GM19395 (cell line): ENCODE results near the gene NT5DC3.

Source experiments
- ATAC-seq: cut with Tn5 transposase; IDR thresholded peaks from one replicate; pipeline ENCODE4 v1.9.1; 2021; ENCODE audit warnings: mild to moderate bottlenecking, moderate library complexity; ENCODE audit not compliant: unreplicated experiment

The NT5DC3 gene

GRCh38 chr12:103833095-103833775, 7.8 kb downstream of the NT5DC3 start:
- ATAC-seq, result no peak

GRCh38 chr12:103832048-103832997, 8.7 kb downstream of the NT5DC3 start:
- ATAC-seq, result no peak

- no peak for ATAC-seq
Observed at GRCh38 chr12:103830730-103831320, 10.2 kb downstream of the NT5DC3 start.

DNA sequence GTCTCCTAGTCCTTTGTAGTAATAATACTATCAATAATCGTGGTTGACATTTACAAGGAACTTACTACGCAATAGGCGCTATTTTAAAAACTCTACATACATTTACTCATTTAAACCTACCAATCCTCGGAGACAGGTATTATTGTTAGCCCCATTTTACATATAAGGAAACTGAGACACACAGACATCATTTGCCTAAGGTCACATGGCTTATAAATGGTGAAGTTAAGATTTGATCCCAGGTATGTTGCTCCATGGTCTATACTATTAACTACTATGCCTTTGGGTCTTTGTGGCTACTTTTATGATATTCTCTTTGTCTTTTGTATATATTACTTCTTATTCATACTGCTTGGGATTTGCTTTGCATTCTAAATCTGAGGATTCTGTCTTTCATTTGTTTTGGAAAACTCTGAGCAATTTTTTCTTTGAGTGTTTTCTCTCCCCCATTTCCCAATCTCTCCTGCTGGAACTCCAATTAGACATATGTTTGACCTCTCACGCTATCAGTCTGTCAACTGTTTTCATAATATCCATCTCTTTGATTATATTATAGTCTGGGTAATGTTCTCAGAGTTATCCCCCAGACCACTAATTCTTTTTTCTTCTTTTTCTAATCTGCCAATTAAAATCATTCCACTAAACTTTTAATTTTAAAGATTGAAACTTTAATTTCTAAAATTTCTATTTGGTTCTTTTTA, 10.9 kb downstream of the NT5DC3 start:
- ATAC-seq, result no peak

DNA sequence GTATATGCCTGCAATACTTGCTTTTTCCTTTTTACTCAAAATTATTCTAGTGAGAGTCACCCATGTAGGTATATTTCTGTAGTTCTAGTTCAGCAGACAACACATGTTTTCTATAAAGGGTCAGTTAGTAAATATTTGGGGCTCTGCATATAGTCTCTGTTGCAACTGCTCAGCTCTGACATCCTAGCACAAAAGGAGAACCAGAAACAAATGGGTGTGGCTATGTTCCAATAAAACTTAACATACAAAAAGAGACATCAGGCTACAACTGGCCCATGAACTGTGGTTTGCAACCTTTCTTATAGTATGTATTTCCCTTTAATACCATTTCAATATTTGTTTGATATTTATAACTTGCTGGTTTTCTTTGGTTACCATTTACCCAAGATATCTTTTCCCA, 11.9 kb downstream of the NT5DC3 start:
- ATAC-seq, result no peak

GRCh38 chr12:103827911-103828391, 13.1 kb downstream of the NT5DC3 start:
- no peak for ATAC-seq

GRCh38 chr12:103824845-103825244, 16.2 kb downstream of the NT5DC3 start:
- no peak for ATAC-seq

DNA sequence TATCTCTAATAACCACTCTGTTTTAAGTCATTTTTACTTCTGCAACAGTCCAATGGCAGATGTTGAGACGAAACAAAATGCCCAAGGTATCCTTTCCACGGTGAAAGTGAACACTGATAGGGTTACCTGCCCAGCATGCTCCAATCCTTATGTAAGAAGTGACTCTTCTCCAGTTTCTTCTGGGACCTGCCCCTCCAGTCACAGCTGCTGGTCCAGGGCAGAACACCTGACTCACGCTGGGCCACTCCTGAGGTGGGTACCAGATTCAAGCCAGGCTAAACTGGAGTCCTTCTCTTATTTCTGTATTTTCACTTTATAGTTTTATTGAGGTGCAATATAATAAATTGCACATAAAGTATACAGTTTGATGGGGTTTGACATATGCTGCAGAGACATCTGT, 16.7 kb downstream of the NT5DC3 start:
- no peak for ATAC-seq

- ATAC-seq, result no peak
Observed at GRCh38 chr12:103823871-103824270, 17.2 kb downstream of the NT5DC3 start.

- ATAC-seq, result no peak
Observed at GRCh38 chr12:103821773-103822172, 19.3 kb downstream of the NT5DC3 start.

DNA sequence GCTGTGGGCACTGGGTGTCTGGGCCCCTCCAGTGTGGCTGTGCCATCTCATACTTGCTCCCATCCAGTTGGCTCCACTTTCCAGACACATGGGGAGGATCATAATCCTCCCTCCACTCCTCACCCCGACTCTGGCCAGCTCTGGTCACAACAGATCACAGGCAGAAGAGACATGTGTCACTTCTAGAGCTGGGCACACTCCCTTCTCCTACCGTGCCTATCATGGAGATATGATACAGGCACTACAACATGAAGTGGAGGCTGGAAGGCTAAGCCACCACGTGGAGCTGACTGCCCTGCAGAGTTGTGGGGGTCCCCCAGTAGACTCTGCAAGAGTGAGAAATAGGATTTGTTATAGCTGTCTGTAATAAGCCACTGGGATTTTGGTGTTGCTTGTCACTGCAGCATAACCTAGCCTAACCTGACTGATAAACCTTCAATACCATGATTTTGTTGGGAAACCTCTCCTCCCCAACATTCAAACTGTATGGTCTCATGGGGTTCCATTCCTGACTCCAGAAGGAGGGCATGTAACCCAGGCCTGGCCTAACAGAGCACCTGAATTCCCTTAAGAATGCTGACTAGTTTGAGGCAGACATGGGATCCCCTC, 20.0 kb downstream of the NT5DC3 start:
- ATAC-seq, result no peak

GRCh38 chr12:103820361-103820760, 20.7 kb downstream of the NT5DC3 start:
- ATAC-seq, result no peak

DNA sequence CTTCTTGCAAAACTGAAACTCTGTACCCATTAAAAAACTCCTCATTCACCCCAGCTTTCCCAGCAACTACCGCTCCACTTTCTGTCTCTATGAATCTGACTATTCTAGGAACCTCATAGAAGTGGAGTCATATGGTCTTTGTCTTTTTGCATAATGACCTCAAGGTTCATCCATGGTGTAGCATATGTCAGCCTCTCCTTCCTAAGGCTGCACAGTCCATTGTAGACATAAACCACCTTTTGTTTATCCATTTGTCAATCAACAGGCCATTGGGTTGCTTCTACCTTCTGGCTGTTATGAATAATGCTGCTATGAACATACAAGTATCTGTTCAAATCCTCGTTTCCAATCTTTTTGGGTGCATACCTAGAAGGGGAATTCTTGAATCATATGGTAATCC, 21.1 kb downstream of the NT5DC3 start:
- no peak for ATAC-seq

DNA sequence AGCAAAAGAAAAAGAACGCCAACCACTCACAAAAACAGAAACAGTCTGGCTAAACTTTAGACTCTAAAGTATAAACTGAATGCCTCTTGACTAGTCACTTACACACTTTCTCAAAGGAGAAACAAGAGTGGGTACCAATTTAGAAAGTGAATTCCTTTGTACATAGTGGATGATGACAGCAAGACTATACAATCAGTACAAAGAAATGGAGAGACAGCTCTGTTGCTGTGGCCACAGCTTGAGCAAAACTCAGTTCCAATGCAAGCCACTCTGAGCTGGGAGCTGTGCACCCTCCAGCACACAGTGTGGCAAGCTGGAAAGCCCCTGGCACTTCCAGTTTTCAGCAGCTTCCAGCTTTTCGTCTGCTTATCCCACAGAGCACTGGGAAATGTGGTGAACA, 21.7 kb downstream of the NT5DC3 start:
- ATAC-seq, result no peak

DNA sequence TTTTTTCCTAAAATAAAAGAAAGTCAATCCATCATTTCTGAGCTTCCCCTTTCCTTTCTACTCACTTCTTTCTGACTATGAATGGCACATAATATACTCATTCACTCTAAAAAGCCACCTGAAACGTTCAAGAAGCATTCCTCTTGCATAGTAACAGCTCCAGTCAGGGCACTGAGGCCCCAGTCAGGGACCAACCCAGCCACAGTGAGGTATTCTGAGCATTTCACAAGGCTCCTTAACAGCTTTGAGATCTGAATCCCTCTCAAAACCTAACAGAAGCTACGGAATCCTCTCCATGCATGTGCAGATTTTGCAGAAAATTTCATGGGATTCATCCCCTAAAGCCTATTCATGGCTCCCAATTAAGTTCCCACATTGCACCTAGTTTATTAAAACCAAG, 23.2 kb downstream of the NT5DC3 start:
- no peak for ATAC-seq

GRCh38 chr12:103816663-103817062, 24.4 kb downstream of the NT5DC3 start:
- no peak for ATAC-seq

GRCh38 chr12:103814436-103814835, 26.6 kb downstream of the NT5DC3 start:
- ATAC-seq, result no peak

DNA sequence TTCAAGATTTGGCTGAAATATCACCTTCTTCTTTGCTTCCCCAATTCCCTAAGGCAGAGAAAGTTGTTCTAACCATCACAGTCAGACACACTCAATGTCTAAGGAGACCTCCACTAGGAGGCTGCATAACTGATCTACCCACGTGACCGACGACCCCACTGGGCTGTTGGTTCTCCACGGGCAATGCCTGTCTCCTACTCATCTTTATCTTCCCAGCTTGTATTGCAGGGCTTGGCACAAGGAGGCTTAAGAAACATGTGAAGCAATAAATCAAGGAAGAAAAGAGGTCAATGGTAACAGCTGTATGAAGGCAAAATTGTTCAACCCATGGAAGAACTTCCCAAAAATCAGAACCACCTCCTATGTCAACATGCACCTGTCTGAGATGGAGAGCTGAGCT, 27.1 kb downstream of the NT5DC3 start:
- ATAC-seq, result no peak

DNA sequence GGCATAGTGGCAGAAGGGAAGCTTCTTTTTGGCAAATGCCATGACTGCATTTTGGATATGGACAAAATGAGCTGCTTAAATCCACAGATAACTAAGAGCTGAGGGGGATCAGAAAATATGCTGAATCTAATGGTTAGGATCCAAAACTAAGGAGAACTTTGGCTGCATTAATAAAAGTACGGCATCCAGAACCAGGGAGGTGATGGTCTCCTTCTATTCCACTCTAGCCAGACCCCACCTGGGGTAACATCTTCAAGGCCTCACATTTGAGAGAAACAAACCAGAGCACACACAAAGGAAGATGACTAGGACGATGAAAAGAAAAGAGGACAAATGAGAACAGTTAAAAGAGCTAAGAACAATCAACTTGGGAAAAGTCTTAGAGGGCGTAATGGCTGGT, 27.6 kb downstream of the NT5DC3 start:
- no peak for ATAC-seq

DNA sequence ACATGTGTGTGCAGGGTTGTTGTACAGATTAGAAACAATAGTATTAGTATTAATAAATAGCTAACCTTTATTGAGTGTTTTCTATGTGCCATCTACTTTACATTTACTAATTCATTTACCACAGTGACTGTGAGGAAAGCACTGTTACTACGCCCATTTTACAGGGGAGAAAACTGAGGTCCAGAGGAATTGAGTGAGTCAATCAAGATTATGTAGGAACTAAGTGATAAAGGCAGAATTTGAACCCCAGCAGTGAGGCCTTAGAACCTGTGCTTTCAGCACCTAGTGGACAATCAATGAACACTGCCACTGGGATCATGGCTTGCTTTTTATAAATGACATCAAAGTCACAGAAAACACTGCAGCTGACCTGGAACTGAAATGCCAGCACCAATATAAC, 28.2 kb downstream of the NT5DC3 start:
- no peak for ATAC-seq

DNA sequence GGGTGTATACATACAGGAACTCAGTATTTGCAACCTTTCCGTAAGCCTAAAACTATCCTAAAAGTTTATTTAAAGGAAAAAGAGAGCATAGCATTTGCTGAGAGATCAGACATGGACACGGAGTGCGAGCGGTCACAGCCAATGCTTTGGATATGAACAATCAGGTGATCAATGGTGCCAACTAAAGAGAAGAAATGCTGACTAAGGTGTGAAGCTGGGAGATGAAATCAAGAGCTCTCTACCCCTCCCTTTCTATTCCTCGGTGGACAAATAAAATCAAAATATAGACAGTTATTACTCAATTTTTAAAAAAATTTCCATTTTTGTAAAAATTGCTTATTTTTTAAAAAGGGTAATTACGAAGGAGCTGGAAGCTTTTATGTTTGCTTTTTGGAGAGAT, 29.2 kb downstream of the NT5DC3 start:
- no peak for ATAC-seq
